Retinal pigment epithelial cell (primary cell): ENCODE data around the gene FANCF.

Experiments
- DNase-seq: peaks from one replicate; pipeline ENCODE4 v3.0.0-alpha.2; 2010; ENCODE audit warnings: low read depth
- H3K4me3 ChIP-seq: 2 replicates; pipeline ENCODE4 v1.5.1; 2011; ENCODE audit warnings: mild to moderate bottlenecking, low read length, control low read depth, moderate library complexity
- CTCF ChIP-seq: conservative IDR thresholded peaks from 2 replicates; pipeline ENCODE4 v1.5.1; 2011; ENCODE audit warnings: low read depth, low read length, control low read depth, inconsistent platforms

FANCF gene

GRCh38 chr11:22625448-22626287 is at the start of gene FANCF:
TSS of gene FANCF (minus strand) at chr11:22625823. CDS start at chr11:22625810, 13 bp downstream.
- no peak for TF ChIP-seq CTCF
- H3K4me3 ChIP-seq: peak within 1 kb of the TSS; percentile 88
- peak; percentile 98 for DNase-seq

- DNase-seq: no peak
- no peak overlapping the region for H3K4me3 ChIP-seq
- TF ChIP-seq CTCF: no peak
These were observed 49.1 kb upstream of the FANCF start for GRCh38 chr11:22674470-22675439.

- no peak overlapping the region for H3K4me3 ChIP-seq
- TF ChIP-seq CTCF: no peak
- DNase-seq: peak; percentile 42
These were observed 46.1 kb upstream of the FANCF start for GRCh38 chr11:22671751-22672150.

- TF ChIP-seq CTCF: peak; percentile 19
- H3K4me3 ChIP-seq: no peak overlapping the region
- DNase-seq: no peak
These were observed 45.2 kb upstream of the FANCF start for GRCh38 chr11:22670830-22671229.

GRCh38 chr11:22669368-22669767 is 43.7 kb upstream of the FANCF start:
- no peak for DNase-seq
- no peak for TF ChIP-seq CTCF
- no peak overlapping the region for H3K4me3 ChIP-seq

- no peak for TF ChIP-seq CTCF
- H3K4me3 ChIP-seq: no peak overlapping the region
- DNase-seq: no peak
These were observed 42.6 kb upstream of the FANCF start for GRCh38 chr11:22668005-22668796.
